ENCODE data around the gene RHCG.

- TF ChIP-seq POLR2A (IDR thresholded peaks at IDR 0.05; ENCODE audit: low read depth, low read length) (no peak), TAF1 (IDR thresholded peaks at IDR 0.05; ENCODE audit: borderline replicate concordance, low read depth, low read length) (no peak), POLR2AphosphoS5 (IDR thresholded peaks at IDR 0.05; ENCODE audit: low read depth, low read length) (no peak)
These were observed 67.4 kb downstream of the RHCG start for GRCh38 chr15:89429023-89429422.

Measured in GM12892 (cell line).